ENCODE measurements around the gene PTPN22. TPM values are rescaled to one million over a fixed set of nuclear protein-coding genes. Genes with fewer than 3 reads are reported as not detected.

The PTPN22 gene
- total RNA-seq, 2 donors from 2014 or later: 3.9 to 4.6 TPM

GRCh38 chr1:113811156-113811887 lies 60.2 kb downstream of the PTPN22 start:
- no peak for DNase-seq (ENCODE audit: low spot score)
- intact Hi-C loops (cut with DNase I): loop anchor here in 1 of 2 donors (10.0 kb wide), 1 partner anchor 163 kb away; the partner anchor contains the start of gene OLFML3

- intact Hi-C loops (cut with DNase I): loop anchor here (5.0 to 10.0 kb wide), 2 partner anchors 38 to 165 kb away; partner anchors contain the start of gene OLFML3 (in 1 of the 2)
These were observed 61.6 kb downstream of the PTPN22 start for GRCh38 chr1:113809670-113810602.

GRCh38 chr1:113808450-113809195 lies 62.9 kb downstream of the PTPN22 start:
- no peak for DNase-seq (ENCODE audit: low spot score)
- intact Hi-C loops (cut with DNase I): loop anchor here in 1 of 2 donors (5.0 kb wide), 1 partner anchor 36 kb away; no protein-coding TSS in a partner anchor

More at GRCh38 chr1:113809670-113810602, 61.6 kb downstream of the PTPN22 start:
- DNase-seq (ENCODE audit: low spot score): no peak

- intact Hi-C loops (cut with DNase I): loop anchor here in 1 of 2 donors (5.0 kb wide), 1 partner anchor 33 kb away; no protein-coding TSS in a partner anchor
- no peak for DNase-seq (ENCODE audit: low spot score)
These were observed 65.9 kb downstream of the PTPN22 start for GRCh38 chr1:113805639-113806038.

- intact Hi-C loops (cut with DNase I): loop anchor here in 1 of 2 donors (5.0 kb wide), 1 partner anchor 33 kb away; no protein-coding TSS in a partner anchor
- DNase-seq (ENCODE audit: low spot score): no peak
These were observed 66.3 kb downstream of the PTPN22 start for GRCh38 chr1:113805256-113805531.

- intact Hi-C loops (cut with DNase I): loop anchor here in 1 of 2 donors (5.0 kb wide), 1 partner anchor 32 kb away; no protein-coding TSS in a partner anchor
- DNase-seq (ENCODE audit: low spot score): no peak
These were observed 66.9 kb downstream of the PTPN22 start for GRCh38 chr1:113804421-113805255.

- intact Hi-C loops (cut with DNase I): no loop called here
- no peak for DNase-seq (ENCODE audit: low spot score)
These were observed 69.0 kb downstream of the PTPN22 start for GRCh38 chr1:113802367-113803007.

GRCh38 chr1:113800487-113800886 lies 71.0 kb downstream of the PTPN22 start:
- intact Hi-C loops (cut with DNase I): no loop called here

GRCh38 chr1:113797472-113797871 lies 74.0 kb downstream of the PTPN22 start:
- intact Hi-C loops (cut with DNase I): no loop called here
- DNase-seq (ENCODE audit: low spot score): no peak

More at GRCh38 chr1:113800487-113800886, 71.0 kb downstream of the PTPN22 start:
- DNase-seq (ENCODE audit: low spot score): no peak

GRCh38 chr1:113793878-113794834 lies 77.4 kb downstream of the PTPN22 start:
- no peak for DNase-seq (ENCODE audit: low spot score)
- intact Hi-C loops (cut with DNase I): no loop called here

- intact Hi-C loops (cut with DNase I): no loop called here
- DNase-seq (ENCODE audit: low spot score): no peak
These were observed 78.5 kb downstream of the PTPN22 start for GRCh38 chr1:113792986-113793385.

GRCh38 chr1:113792471-113792870 lies 79.0 kb downstream of the PTPN22 start:
- intact Hi-C loops (cut with DNase I): no loop called here
- no peak for DNase-seq (ENCODE audit: low spot score)

GRCh38 chr1:113788802-113789201 lies 82.7 kb downstream of the PTPN22 start:
- no peak for DNase-seq (ENCODE audit: low spot score)
- intact Hi-C loops (cut with DNase I): no loop called here

GRCh38 chr1:113787663-113788062 lies 83.8 kb downstream of the PTPN22 start:
- DNase-seq (ENCODE audit: low spot score): no peak
- intact Hi-C loops (cut with DNase I): no loop called here

- DNase-seq (ENCODE audit: low spot score): no peak
- intact Hi-C loops (cut with DNase I): no loop called here
These were observed 85.4 kb downstream of the PTPN22 start for GRCh38 chr1:113786069-113786468.

GRCh38 chr1:113784104-113784779 lies 87.3 kb downstream of the PTPN22 start:
- intact Hi-C loops (cut with DNase I): no loop called here
- no peak for DNase-seq (ENCODE audit: low spot score)

Measured in posterior vena cava (tissue), 2 donors.